ENCODE results near the gene SLC46A2.

Gene SLC46A2, protein sequence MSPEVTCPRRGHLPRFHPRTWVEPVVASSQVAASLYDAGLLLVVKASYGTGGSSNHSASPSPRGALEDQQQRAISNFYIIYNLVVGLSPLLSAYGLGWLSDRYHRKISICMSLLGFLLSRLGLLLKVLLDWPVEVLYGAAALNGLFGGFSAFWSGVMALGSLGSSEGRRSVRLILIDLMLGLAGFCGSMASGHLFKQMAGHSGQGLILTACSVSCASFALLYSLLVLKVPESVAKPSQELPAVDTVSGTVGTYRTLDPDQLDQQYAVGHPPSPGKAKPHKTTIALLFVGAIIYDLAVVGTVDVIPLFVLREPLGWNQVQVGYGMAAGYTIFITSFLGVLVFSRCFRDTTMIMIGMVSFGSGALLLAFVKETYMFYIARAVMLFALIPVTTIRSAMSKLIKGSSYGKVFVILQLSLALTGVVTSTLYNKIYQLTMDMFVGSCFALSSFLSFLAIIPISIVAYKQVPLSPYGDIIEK

DNA sequence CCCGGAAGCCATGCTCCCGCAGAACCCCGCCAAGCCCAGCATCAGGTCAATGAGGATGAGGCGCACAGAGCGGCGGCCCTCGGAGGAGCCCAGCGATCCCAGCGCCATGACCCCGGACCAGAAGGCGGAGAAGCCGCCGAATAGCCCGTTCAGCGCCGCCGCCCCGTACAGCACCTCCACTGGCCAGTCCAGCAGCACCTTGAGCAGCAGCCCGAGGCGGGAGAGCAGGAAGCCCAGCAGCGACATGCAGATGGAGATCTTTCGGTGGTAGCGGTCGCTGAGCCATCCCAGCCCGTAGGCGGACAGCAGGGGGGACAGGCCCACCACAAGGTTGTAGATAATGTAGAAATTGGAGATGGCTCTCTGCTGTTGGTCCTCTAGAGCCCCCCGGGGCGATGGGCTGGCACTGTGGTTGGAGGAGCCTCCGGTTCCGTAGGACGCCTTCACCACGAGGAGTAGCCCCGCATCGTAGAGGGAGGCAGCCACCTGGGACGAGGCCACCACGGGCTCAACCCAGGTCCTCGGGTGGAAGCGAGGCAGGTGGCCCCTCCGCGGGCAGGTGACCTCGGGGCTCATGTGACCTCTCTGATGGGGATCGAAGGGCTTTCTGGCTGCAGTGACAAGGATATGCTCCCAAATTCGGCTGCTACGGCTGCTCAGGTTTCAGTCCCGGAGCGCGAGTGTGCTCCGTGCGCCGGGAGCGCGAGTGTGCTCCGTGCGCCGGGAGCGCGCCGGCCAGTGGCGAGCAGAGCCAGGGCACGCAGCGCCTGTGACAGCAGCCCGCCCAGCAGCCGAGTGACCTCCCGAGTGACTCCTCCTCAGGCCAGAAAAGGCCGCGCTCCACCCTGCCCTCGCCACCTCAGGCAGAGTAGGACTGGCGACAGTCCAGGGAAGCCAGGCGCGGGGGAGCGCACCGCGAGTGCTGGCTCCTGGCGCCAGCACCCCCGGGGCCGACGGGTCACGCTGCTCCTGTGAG lies at the start of gene SLC46A2:
Gene SLC46A2, minus strand, starts transcription at position 771 of the 976 bp plus-strand sequence. Its CDS starts 195 bp downstream, at position 576.
- DNase-seq (ENCODE audit: low read depth in 2 of 2, low spot score in 1 of 2) = no peak

DNA sequence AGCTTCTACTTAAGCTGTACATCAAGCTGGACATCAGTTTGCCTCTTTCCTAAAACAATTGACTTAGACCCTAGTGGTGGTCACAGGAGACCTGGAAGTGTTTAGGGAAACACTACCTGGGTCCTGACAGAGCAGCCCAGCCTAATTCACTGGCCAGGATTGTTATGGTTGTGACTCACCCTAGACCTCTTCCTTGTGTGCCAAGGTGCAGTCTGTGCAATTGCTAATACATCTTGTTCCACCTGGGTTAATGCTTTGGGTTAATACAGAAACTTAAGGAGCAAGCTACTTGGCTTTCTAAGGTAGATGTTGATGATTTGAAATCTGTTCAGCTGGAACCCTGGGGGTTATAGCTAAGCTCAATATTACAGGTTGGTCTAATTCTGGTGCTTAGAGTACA lies 48.7 kb upstream of the SLC46A2 start:
- no peak for DNase-seq (ENCODE audit: low read depth in 2 of 2, low spot score in 1 of 2)

DNA sequence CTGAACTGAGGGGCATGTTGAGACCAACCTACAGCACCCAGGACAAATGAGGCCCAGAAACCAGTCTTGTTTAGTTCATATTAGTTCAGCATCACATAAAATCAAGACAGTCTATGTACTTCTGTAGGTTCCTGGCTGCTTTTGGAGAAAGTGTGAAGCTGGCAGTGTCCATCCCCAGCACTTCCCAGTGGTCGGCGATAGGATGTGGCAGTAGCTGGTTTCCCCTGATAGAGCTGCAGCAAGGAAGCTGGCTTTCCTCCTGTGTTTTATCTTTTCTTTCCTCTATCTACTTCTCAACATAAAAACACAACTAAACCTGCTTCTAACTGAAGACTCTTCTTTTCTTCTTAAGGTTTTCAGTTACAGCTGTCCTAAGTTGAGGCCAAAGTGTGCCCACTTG lies 43.0 kb upstream of the SLC46A2 start:
- DNase-seq (ENCODE audit: low read depth in 2 of 2, low spot score in 1 of 2) = no peak

DNA sequence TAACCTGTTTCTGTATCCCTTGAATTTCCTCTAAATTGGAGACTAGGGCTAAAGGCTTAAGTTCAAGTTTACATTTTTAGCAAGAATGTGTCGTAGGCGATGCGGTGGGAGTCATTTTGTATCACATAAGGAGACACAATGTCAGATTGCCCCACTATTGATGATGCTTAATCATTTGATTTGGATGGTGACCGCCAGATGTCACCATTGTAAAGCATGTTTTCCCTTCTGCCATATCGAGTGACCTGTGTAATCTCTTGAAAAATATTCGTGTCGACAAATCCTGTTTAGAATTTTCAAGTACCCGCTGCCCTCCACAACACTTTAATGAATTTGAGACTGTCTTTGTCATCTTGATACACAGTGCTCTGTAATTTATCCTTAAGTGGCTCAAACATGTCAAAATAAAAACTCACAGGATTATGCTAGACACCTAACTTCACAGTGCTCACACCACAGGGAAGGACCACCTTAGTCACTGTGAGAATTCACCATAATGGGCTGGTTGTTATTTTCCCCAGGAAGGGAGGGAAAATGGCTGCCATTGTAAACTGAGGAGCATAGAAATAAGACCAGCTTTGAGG lies 34.5 kb upstream of the SLC46A2 start:
- DNase-seq (ENCODE audit: low read depth in 2 of 2, low spot score in 1 of 2) = no peak

DNA sequence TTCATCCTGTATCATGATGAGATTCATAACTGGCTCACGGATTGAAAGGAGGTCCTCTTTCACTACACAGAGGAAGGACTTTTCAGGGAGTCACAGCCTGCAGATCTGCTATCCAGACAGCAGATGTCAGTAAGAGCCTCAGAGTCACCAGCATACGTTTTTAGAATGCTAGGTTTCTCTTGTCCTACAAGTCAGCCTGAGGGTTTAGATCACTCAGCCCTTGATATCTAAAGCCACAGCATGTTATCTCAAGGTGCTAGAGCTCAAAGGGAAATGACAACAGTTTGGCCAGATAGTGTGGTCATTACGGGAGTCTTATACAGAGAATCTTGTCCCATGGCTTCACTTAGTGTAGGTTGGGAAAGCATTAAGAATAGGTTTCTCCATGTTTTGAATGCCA lies 30.9 kb upstream of the SLC46A2 start:
- no peak for DNase-seq (ENCODE audit: low read depth in 2 of 2, low spot score in 1 of 2)

DNA sequence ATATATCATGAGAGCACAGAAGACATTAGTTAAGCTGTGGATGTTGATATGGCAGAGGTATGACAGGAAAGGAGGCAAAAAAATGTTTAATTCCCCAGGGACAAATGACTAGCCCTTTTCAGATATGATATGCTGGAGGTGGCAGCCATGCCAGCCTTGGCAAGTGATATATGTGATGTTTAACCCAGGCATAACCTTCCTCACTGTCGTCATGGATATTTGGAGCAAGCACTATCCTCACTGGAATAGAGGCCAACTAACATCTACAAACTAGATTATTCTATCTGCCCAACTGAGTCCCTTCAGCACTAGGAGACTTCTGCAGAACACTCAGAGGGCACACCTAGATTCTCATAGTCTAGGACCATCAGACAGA lies 27.3 kb upstream of the SLC46A2 start:
- no peak for DNase-seq (ENCODE audit: low read depth in 2 of 2, low spot score in 1 of 2)

DNA sequence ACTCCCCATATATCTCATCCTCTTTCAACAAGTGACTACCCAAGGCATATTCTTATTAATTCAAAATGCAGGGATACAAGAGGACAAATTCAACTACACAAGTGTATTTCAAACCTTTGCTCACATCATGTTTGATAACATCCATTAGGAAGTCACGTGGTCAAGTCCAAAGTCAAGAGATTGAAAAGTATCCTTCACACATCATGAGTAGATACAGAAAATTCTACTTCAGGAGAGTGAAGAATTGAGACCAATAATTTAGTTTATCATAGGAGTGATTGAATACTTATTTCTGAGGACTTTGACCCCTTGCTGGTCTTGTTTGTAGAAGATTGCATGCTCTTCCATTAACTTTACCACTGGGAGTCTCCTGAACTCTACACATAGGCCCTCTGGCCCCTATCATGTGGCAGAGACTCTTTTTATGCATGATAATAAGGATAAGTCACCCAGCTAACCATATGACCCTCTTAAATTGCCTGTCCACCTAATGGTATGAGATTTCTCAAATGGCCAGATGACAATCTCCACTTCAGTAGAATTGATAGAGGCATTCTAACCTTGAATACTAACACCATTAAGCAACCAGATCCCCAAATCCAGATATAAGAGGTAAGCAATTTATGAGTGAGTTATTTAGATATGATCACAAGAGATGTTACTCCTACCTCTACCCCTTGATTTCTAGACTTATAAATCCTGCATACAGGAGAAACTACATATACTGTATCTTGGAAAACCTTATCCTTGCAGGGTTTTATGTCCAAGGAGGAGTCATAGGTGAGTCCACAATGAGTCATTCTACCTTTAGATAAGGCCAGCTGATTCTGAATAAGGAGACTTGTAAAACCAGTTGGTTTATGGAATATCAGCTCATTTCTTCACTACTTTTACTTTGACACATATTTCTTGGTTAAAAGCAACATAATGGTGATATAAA lies 26.6 kb upstream of the SLC46A2 start:
- DNase-seq (ENCODE audit: low read depth in 2 of 2, low spot score in 1 of 2) = no peak

DNA sequence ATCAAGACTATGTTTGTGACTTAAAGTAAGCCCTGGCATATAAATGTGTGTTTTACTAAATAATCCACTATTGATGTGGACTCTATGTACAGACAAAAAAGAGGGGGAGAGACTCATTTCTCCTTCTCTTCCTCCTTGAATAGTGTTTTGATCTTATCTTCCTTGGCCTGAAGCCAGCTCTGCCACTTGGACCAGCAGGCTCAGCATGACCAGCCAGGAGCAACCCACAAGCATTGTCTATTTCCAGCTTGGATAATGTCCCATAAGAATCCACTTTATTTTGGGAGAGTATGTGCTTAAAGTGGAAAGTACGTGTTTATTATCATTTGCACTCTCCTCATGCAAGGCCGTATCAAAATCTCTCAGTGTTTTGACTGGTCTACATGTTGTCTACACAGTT lies 23.8 kb upstream of the SLC46A2 start:
- no peak for DNase-seq (ENCODE audit: low read depth in 2 of 2, low spot score in 1 of 2)

DNA sequence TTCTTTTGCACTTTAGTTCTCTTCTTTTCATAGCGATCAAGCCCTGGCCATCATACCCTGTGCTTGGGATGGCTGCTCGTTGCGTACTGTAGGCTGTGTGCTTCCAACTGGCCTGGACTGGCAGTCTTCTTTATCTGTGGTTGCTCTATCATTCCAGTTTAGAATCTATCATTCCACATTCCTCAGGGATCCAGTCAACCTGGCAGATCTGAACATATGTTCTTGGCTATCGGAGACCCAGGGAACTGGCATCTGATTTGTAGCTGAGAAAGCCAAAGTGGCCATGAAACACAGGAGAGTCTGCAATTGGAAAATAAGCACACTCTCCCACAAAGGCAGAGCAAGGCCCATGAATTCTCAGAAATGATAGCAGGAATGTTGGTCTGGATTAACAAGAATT lies 22.6 kb upstream of the SLC46A2 start:
- DNase-seq (ENCODE audit: low read depth in 2 of 2, low spot score in 1 of 2) = no peak

DNA sequence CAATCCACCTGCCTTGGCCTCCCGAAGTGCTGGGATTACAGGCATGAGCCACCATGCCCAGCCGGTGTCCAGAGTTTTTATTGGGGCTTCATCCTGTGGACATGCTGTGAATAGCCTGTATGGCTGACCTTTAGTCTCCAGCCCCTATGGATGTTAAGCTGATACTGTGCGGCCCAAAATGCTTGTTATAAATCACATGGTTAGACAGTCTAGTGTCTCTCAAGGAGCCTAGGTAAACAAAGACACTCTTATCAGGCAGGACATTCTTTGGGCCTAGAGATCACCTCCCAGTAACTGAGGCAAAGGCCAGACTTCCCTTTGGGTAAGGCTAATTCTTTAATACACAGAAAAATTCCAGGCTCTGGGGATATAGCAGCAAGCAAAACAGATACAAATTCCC lies 22.0 kb upstream of the SLC46A2 start:
- DNase-seq (ENCODE audit: low read depth in 2 of 2, low spot score in 1 of 2) = no peak

DNA sequence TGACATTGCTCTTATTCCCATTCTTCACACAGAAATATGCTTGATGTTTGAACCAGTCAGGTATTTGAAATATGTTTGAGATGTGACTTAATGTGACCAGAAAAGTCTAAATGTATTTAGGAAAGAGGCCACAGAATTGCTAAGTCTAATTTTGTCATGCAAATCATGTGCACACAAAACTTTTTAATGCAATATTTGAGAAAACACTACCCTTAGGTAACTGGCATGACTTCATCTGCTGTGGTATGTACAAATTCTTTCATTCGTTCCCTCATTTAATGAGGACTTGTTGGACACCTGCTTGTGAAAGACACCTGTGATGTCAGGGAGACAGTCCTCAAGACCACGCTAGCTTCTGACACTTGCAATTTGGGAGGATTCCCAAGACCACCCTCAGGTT lies 21.1 kb upstream of the SLC46A2 start:
- DNase-seq (ENCODE audit: low read depth in 2 of 2, low spot score in 1 of 2) = no peak

DNA sequence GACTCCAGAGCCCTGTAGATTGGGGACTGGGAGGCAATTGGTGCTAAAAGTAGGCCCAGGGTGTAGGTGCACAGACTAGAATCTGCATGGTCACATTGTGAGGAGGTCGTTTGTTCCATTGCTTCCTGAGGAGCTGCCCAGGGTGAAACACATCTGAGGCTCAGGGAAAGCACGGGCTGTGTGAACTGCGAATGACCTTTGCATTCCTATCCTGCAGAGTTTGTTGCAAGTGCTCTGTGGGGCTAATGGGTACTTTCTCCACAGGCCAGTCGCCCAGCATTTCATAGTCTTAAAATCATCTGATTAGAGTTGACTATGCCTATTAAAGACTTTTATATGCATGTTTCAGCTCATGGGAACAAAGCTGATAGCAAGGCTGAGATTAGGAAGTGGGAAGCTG lies 14.4 kb upstream of the SLC46A2 start:
- DNase-seq (ENCODE audit: low read depth in 2 of 2, low spot score in 1 of 2) = no peak

DNA sequence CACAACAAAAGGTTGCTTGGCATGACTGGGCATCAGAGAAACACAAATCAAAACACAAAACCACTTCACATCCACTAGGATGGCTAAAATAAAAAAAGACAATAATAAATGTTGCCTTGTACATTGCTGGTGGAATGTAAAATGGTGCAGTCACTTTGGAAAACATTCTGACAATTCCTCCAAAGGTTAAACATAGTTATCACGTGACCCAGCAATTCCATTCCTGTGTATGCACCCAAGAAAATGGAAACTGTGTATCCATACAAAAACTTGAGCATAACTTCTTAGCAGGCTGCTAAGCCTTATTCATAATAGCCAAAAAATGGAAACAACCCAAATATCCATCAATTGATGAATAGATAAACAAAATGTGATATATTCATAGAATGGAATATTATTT lies 10.2 kb upstream of the SLC46A2 start:
- no peak for DNase-seq (ENCODE audit: low read depth in 2 of 2, low spot score in 1 of 2)

DNA sequence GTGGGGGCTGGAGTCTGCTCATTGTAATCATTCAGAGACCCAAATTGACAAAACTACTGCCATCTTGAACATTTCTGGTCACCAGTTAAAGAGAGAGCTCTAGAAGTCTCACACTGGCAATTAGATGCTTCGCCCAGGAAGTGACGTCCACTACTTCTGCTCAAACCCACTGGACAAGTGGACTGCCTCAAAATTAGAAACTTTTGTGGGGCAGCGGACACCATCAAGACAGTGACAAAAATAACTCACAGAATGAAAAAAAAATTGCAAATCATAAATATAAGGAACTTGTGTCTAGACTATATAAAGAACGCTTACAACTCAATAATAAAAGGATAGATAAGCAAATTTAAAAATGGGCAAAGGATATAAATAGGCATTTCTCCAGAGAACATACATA lies 9.8 kb upstream of the SLC46A2 start:
- no peak for DNase-seq (ENCODE audit: low read depth in 2 of 2, low spot score in 1 of 2)

DNA sequence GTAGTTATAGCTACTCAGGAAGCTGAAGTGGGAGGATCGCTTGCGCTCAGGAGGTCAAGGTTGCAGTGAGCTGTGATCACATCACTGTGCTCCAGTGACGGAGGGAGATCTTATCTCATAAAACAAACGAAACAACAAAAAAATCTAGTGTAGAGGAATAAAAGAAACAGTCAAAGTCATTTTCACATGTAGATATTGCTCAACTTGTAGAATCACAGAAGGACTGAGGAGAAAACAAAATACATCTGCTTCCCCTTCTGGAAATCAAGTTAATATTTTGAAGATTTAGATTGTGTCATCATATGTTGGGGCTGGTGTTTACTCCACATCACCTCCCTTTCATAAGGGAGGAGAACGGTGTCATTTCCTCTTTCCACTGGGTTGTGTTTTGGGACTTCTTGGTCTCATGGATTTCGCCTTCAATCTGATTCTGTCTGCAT lies 8.2 kb upstream of the SLC46A2 start:
- DNase-seq (ENCODE audit: low read depth in 2 of 2, low spot score in 1 of 2) = no peak

DNA sequence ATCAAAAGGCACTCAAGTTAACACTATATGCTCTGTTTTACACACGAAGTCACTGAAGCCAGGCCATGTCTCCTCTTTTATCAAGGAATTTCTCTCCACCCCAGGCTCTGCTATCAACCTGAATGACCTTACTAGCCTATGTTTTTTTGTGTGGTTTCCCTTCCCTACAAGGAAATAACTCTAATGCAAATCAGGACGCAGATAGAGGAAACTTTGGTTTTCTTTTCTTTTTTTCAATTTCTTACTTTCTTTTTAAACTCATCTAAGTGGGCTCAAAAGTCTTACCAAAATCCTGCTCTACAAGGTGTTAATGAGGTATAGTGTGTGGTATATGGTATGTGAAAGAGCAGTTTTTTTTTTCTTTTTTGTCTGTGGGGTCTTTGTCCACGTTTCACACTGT lies 5.5 kb upstream of the SLC46A2 start:
- no peak for DNase-seq (ENCODE audit: low read depth in 2 of 2, low spot score in 1 of 2)

DNA sequence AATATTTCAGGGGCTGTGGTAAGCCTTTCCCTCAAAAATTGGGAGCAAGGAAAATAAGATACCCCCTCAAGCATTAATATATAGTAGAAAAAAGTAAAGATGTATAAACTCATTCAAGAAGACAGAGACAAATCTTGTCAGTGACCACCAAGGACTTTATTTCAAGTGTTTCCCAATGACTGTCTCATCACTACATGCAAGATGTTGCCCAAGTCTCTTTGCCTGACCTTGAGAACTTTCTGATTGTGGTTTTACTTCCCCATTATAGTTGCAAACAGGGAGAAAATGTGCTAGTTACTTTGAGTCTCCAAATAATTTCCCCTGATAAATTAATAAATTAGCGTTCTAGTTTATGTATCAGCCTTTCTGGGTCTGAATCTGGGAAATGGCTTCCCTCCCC lies 4.0 kb upstream of the SLC46A2 start:
- no peak for DNase-seq (ENCODE audit: low read depth in 2 of 2, low spot score in 1 of 2)

DNA sequence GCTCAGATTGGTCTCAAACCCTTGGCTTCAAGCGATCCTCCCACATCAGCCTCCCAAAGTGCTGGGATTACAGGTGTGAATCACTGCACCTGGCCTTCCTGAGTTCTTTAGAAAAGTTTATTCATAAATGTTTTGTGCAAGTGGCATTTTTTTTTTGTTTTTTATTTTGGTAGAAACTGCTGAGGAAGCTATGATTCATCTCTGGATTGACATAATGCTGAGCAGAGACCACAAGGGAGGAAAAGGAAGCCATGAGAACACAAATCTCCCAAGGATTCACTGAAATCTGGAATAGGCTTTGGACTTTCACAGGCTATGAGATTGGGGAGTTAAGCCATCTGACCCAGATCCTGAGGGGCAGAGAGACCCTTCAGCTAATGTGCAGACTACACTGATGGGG lies 3.4 kb upstream of the SLC46A2 start:
- no peak for DNase-seq (ENCODE audit: low read depth in 2 of 2, low spot score in 1 of 2)

DNA sequence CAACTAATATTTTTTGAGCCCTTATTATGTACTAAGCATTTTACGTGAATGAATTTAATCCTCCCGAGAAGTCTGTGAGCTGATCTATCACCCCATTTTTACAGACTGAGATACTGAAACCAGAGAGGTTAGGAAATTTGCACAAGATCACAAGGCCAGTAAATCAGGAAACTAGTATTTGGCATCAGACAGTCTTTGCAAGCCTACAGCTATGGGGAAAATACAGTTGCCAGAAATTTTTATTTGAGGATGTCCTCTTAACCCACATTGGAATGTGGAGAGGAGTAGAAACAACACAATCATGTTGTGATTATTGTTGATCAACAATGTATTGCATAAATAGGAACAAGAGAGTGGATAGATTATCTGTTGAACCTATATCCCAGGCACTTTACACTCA lies 2.3 kb upstream of the SLC46A2 start:
- no peak for DNase-seq (ENCODE audit: low read depth in 2 of 2, low spot score in 1 of 2)

DNA sequence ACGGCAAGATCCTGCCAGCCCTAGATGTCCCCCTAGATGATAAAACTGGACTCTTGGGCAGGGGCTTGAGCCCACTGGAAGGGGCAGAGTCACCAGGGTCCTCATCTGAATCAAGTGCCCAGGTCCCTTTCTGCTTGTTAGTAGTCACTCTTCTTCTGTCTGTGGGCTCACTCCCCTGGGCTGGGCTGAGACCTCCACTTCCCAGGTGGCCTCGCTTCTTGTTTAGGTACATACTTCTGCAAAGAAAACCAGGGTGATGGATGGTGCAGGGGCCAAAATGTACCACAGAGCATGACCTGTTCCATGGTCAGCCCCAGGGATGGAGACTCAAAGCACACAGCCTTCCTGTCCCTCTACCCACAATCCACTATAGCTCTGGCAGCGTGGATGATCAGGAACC lies 845 bp upstream of the SLC46A2 start:
- DNase-seq (ENCODE audit: low read depth in 2 of 2, low spot score in 1 of 2) = no peak

DNA sequence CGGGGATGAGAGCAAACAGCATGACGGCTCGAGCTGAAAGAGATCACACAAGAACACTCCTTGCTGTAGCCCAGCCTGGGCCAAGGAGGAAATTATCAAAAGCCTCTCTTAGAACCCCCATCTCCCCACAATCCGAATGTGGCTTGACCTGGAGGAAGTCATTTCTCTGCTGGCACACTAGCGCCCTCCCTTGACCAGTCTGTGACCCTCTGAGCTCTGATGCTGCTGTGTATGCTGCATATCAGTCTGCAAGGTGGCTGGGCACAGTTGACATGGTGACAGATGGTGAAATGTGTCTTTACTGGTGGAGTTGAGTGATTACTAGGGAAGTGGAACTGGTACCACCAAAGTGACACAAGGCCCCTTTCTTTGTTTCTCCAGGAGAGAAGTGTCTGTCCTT lies 3.3 kb downstream of the SLC46A2 start:
- DNase-seq (ENCODE audit: low read depth in 2 of 2, low spot score in 1 of 2) = no peak
